AG04450 (cell line): ENCODE data around the gene TBC1D8. TPM values are rescaled to one million over a fixed set of nuclear protein-coding genes. Genes with fewer than 3 reads are reported as not detected.

Experiments
- CTCF ChIA-PET: fragments of 300-600, 350-600 bp; formaldehyde crosslinking; extraction: SDS; loops from one replicate; lab custom pipeline; 2022; ENCODE audit warnings: antibody characterized with exemption, inconsistent platforms; lab: Charles Lee
- POLR2A ChIA-PET: fragments of 350-600 bp; formaldehyde crosslinking; extraction: SDS; loops from one replicate; lab custom pipeline; 2021; ENCODE audit warnings: antibody characterized with exemption, inconsistent platforms; lab: Yijun Ruan, JAX
- DNase-seq: peaks from one replicate; pipeline ENCODE4 v3.0.0-alpha.2; 2011; ENCODE audit warnings: low read depth, low spot score
- H3K27ac ChIP-seq: one replicate; pipeline ENCODE4 v1.5.1; 2012; ENCODE audit warnings: low read depth, low read length, control low read depth
- H3K27me3 ChIP-seq: one replicate; pipeline ENCODE4 v1.6.0; 2012; ENCODE audit warnings: low read length; ENCODE audit not compliant: control insufficient read depth, insufficient read depth
- H3K4me3 ChIP-seq: 2 replicates; pipeline ENCODE4 v1.5.1; 2011; ENCODE audit warnings: mild to moderate bottlenecking, low read depth, low read length, control low read depth
- H3K9me3 ChIP-seq: 2 replicates; pipeline ENCODE4 v1.5.1; 2012; ENCODE audit warnings: low read length; ENCODE audit not compliant: control insufficient read depth, insufficient read depth
- polyA plus RNA-seq: library from polyadenylated mRNA; depleted of rRNA; stranded (reverse); fragments of >200 nt; gene quantifications from 2 replicates; pipeline ENCODE4 v1.2.3, GENCODE V29; 2011
- TF ChIP-seq, protein P1 (sequence below): IDR thresholded peaks from 2 replicates; pipeline ENCODE4 v1.5.1; 2011; ENCODE audit warnings: low read depth, low read length, control low read depth, inconsistent platforms

The TBC1D8 gene
- polyA plus RNA-seq, 1 experiment: 2.5 TPM

GRCh38 chr2:101032084-101032776 lies 119.0 kb downstream of the TBC1D8 start:
- no peaks in the 10 kb centered on the region; the same call in 1 of the 2 replicates for H3K9me3 ChIP-seq
- H3K27ac ChIP-seq: no peak overlapping the region
- POLR2A ChIA-PET: no interaction called here
- H3K27me3 ChIP-seq: no peaks in the 10 kb centered on the region
- CTCF ChIA-PET: interaction anchor here (0.8 to 2.8 kb wide), 6 partner anchors 20 to 173 kb away, joined by 3 to 19 read pairs (median 4); no protein-coding TSS in a partner anchor
- TF ChIP-seq, protein P1, sequence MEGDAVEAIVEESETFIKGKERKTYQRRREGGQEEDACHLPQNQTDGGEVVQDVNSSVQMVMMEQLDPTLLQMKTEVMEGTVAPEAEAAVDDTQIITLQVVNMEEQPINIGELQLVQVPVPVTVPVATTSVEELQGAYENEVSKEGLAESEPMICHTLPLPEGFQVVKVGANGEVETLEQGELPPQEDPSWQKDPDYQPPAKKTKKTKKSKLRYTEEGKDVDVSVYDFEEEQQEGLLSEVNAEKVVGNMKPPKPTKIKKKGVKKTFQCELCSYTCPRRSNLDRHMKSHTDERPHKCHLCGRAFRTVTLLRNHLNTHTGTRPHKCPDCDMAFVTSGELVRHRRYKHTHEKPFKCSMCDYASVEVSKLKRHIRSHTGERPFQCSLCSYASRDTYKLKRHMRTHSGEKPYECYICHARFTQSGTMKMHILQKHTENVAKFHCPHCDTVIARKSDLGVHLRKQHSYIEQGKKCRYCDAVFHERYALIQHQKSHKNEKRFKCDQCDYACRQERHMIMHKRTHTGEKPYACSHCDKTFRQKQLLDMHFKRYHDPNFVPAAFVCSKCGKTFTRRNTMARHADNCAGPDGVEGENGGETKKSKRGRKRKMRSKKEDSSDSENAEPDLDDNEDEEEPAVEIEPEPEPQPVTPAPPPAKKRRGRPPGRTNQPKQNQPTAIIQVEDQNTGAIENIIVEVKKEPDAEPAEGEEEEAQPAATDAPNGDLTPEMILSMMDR: no peak
- no peak overlapping the region for H3K4me3 ChIP-seq
- no peak for DNase-seq

GRCh38 chr2:101030866-101031554 lies 120.2 kb downstream of the TBC1D8 start:
- H3K4me3 ChIP-seq: no peak overlapping the region
- DNase-seq: no peak
- no peaks in the 10 kb centered on the region; the same call in 1 of the 2 replicates for H3K9me3 ChIP-seq
- TF ChIP-seq, protein P1: no peak
- ChIA-PET POLR2A (no interaction called here), CTCF (interaction anchor here (1.6 to 2.8 kb wide), 3 partner anchors 18 to 174 kb away, joined by 5 to 19 read pairs (median 8); no protein-coding TSS in a partner anchor)
- no peaks in the 10 kb centered on the region for H3K27me3 ChIP-seq
- no peak overlapping the region for H3K27ac ChIP-seq

- ChIA-PET POLR2A (no interaction called here), CTCF (interaction anchor here (1.3 kb wide), 1 partner anchor 16 kb away, joined by 7 read pairs; no protein-coding TSS in a partner anchor)
Measured at GRCh38 chr2:101027852-101028251, 123.3 kb downstream of the TBC1D8 start.

GRCh38 chr2:101026923-101027469 lies 124.2 kb downstream of the TBC1D8 start:
- no peaks in the 10 kb centered on the region for H3K27me3 ChIP-seq
- ChIA-PET POLR2A (no interaction called here), CTCF (interaction anchor here (1.0 to 1.3 kb wide), 3 partner anchors 9 to 15 kb away, joined by 7 to 8 read pairs (median 7); no protein-coding TSS in a partner anchor)
- TF ChIP-seq, protein P1: no peak
- no peaks in the 10 kb centered on the region for H3K9me3 ChIP-seq
- no peak for DNase-seq
- H3K4me3 ChIP-seq: no peak overlapping the region
- H3K27ac ChIP-seq: no peak overlapping the region

More at GRCh38 chr2:101027852-101028251, 123.3 kb downstream of the TBC1D8 start:
- H3K4me3 ChIP-seq: no peak overlapping the region
- no peaks in the 10 kb centered on the region for H3K27me3 ChIP-seq
- H3K27ac ChIP-seq: no peak overlapping the region
- DNase-seq: no peak
- TF ChIP-seq, protein P1: no peak
- no peaks in the 10 kb centered on the region for H3K9me3 ChIP-seq
